ENCODE measurements around the gene TPPP3.

Gene TPPP3

GRCh38 chr16:67432506-67432890 is 39.2 kb upstream of the TPPP3 start:
- H3K27ac ChIP-seq (ENCODE audit: low read length), result no peak overlapping the region
- H3K9ac ChIP-seq (ENCODE audit: low read length in 2 of 2), result no peak overlapping the region
- H3K27me3 ChIP-seq (ENCODE audit: control insufficient read depth in 1 of 2, insufficient read depth in 2 of 2, low read length in 2 of 2), result peaks cover 14 to 23% of the 10 kb centered on the region in 2 donors
- H3K4me1 ChIP-seq (ENCODE audit: control insufficient read depth, insufficient read depth, low read length), result peaks cover 20% of the 10 kb centered on the region
- H3K4me3 ChIP-seq (ENCODE audit: low read length in 2 of 2), result peak overlapping the region in 1 of 2 donors; percentile 22
- H3K36me3 ChIP-seq (ENCODE audit: control insufficient read depth in 2 of 2, insufficient read depth in 2 of 2, low read length in 2 of 2), result peaks cover under 1 to 3% of the 10 kb centered on the region in 2 donors
- H3K9me3 ChIP-seq (ENCODE audit: control insufficient read depth in 2 of 2, low read length in 2 of 2), result no peaks in the 10 kb centered on the region

GRCh38 chr16:67431775-67432505 is 38.6 kb upstream of the TPPP3 start:
- Histone ChIP-seq H3K9me3 (ENCODE audit: control insufficient read depth in 2 of 2, low read length in 2 of 2) (no peaks in the 10 kb centered on the region), H3K27me3 (ENCODE audit: control insufficient read depth in 1 of 2, insufficient read depth in 2 of 2, low read length in 2 of 2) (peaks cover 14 to 23% of the 10 kb centered on the region in 2 donors), H3K4me1 (ENCODE audit: control insufficient read depth, insufficient read depth, low read length) (peaks cover 20% of the 10 kb centered on the region), H3K9ac (ENCODE audit: low read length in 2 of 2) (peak overlapping the region in 1 of 2 donors; percentile 62), H3K36me3 (ENCODE audit: control insufficient read depth in 2 of 2, insufficient read depth in 2 of 2, low read length in 2 of 2) (no peaks in the 10 kb centered on the region), H3K27ac (ENCODE audit: low read length) (no peak overlapping the region), H3K4me3 (ENCODE audit: low read length in 2 of 2) (peak overlapping the region; percentile 58 to 76)

DNA sequence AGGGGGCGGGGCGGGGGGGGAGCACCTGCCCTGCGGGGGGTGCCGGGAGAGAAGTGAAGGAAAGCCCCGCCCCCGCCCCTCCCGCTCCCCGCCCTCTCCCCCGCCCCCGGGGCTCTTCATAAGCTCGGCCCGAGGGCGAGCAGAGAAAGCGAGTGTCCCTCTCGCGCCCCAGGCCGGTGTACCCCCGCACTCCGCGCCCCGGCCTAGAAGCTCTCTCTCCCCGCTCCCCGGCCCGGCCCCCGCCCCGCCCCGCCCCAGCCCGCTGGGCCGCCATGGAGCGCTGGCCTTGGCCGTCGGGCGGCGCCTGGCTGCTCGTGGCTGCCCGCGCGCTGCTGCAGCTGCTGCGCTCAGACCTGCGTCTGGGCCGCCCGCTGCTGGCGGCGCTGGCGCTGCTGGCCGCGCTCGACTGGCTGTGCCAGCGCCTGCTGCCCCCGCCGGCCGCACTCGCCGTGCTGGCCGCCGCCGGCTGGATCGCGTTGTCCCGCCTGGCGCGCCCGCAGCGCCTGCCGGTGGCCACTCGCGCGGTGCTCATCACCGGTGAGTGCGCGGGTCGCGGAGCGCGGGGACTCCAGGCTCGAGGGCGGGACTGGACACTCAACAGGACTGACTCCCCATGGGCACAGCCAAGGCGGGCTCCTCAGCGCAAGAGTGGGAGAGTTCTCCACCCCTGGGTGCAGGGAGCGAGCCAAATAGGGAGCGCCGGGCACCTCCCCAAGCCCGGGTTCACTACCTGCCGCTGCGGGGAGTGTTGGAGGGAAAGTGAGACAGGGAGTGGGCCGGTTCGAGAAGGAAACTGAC is 37.9 kb upstream of the TPPP3 start, which contains the start of gene HSD11B2:
TSS of gene HSD11B2 (plus strand) at position 145 of the 798 bp plus-strand sequence. CDS start at position 273, 128 bp downstream.
- Histone ChIP-seq H3K27ac (ENCODE audit: low read length) (no peak within 1 kb of the TSS), H3K9ac (ENCODE audit: low read length in 2 of 2) (peak within 1 kb of the TSS in 1 of 2 donors; percentile 62), H3K4me3 (ENCODE audit: low read length in 2 of 2) (peak within 1 kb of the TSS; percentile 58 to 76), H3K27me3 (ENCODE audit: control insufficient read depth in 1 of 2, insufficient read depth in 2 of 2, low read length in 2 of 2) (peaks cover 14 to 23% of the 10 kb centered on the region in 2 donors), H3K4me1 (ENCODE audit: control insufficient read depth, insufficient read depth, low read length) (peaks cover 20% of the 10 kb centered on the region), H3K36me3 (ENCODE audit: control insufficient read depth in 2 of 2, insufficient read depth in 2 of 2, low read length in 2 of 2) (no peaks in the 10 kb centered on the region), H3K9me3 (ENCODE audit: control insufficient read depth in 2 of 2, low read length in 2 of 2) (no peaks in the 10 kb centered on the region)

GRCh38 chr16:67430504-67430976 is 37.2 kb upstream of the TPPP3 start:
- peaks cover 15 to 26% of the 10 kb centered on the region in 2 donors for H3K27me3 ChIP-seq (ENCODE audit: control insufficient read depth in 1 of 2, insufficient read depth in 2 of 2, low read length in 2 of 2)
- no peaks in the 10 kb centered on the region for H3K36me3 ChIP-seq (ENCODE audit: control insufficient read depth in 2 of 2, insufficient read depth in 2 of 2, low read length in 2 of 2)
- no peak overlapping the region for H3K27ac ChIP-seq (ENCODE audit: low read length)
- H3K4me1 ChIP-seq (ENCODE audit: control insufficient read depth, insufficient read depth, low read length), result peaks cover 20% of the 10 kb centered on the region
- peak overlapping the region in 1 of 2 donors; percentile 36 for H3K9ac ChIP-seq (ENCODE audit: low read length in 2 of 2)
- H3K4me3 ChIP-seq (ENCODE audit: low read length in 2 of 2), result peak overlapping the region; percentile 50 to 70
- no peaks in the 10 kb centered on the region for H3K9me3 ChIP-seq (ENCODE audit: control insufficient read depth in 2 of 2, low read length in 2 of 2)

- Histone ChIP-seq H3K9me3 (ENCODE audit: control insufficient read depth in 2 of 2, low read length in 2 of 2) (no peaks in the 10 kb centered on the region), H3K9ac (ENCODE audit: low read length in 2 of 2) (peak overlapping the region in 1 of 2 donors; percentile 36), H3K36me3 (ENCODE audit: control insufficient read depth in 2 of 2, insufficient read depth in 2 of 2, low read length in 2 of 2) (no peaks in the 10 kb centered on the region), H3K4me1 (ENCODE audit: control insufficient read depth, insufficient read depth, low read length) (peaks cover 20% of the 10 kb centered on the region), H3K4me3 (ENCODE audit: low read length in 2 of 2) (peak overlapping the region; percentile 50 to 70), H3K27ac (ENCODE audit: low read length) (no peak overlapping the region), H3K27me3 (ENCODE audit: control insufficient read depth in 1 of 2, insufficient read depth in 2 of 2, low read length in 2 of 2) (peaks cover 17 to 27% of the 10 kb centered on the region in 2 donors)
Observed at GRCh38 chr16:67429799-67430503, 36.7 kb upstream of the TPPP3 start.

- Histone ChIP-seq H3K27ac (ENCODE audit: low read length) (no peak overlapping the region), H3K9ac (ENCODE audit: low read length in 2 of 2) (peak overlapping the region in 1 of 2 donors; percentile 21), H3K9me3 (ENCODE audit: control insufficient read depth in 2 of 2, low read length in 2 of 2) (no peaks in the 10 kb centered on the region), H3K4me3 (ENCODE audit: low read length in 2 of 2) (no peak overlapping the region), H3K27me3 (ENCODE audit: control insufficient read depth in 1 of 2, insufficient read depth in 2 of 2, low read length in 2 of 2) (peaks cover 17 to 34% of the 10 kb centered on the region in 2 donors), H3K4me1 (ENCODE audit: control insufficient read depth, insufficient read depth, low read length) (peaks cover 18% of the 10 kb centered on the region), H3K36me3 (ENCODE audit: control insufficient read depth in 2 of 2, insufficient read depth in 2 of 2, low read length in 2 of 2) (no peaks in the 10 kb centered on the region)
Observed at GRCh38 chr16:67429053-67429798, 35.9 kb upstream of the TPPP3 start.

DNA sequence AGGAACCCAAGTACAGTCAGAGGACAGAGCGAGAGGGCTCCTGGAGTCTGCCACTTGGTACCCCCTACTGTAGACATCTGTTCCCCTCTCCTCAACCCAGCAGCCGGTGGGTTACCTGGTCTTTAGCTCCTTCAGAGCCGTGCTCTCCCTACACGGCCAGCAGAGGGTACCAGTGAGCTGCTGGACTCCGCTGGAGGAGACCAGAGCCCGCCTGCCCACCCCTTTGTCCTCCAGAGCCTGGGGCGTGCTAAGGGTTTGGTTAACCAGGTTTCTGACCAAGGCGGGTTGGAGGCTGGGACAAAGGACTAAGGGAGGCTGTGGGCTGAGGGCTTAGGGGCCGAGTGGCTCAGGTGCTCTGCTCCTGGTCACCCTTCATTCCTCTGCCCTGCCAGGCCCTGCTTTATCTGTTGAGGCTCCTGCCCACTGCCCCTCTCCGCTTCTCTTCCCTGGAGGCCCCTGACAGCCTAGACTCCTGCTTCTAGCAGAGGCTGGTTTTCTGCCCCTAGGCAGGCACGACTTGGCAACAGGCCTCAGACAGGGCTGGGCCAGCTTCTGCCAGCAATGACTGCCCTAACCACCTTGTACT is 34.9 kb upstream of the TPPP3 start:
- H3K9ac ChIP-seq (ENCODE audit: low read length in 2 of 2), result no peak overlapping the region
- no peak overlapping the region for H3K4me3 ChIP-seq (ENCODE audit: low read length in 2 of 2)
- H3K9me3 ChIP-seq (ENCODE audit: control insufficient read depth in 2 of 2, low read length in 2 of 2), result no peaks in the 10 kb centered on the region
- no peaks in the 10 kb centered on the region for H3K36me3 ChIP-seq (ENCODE audit: control insufficient read depth in 2 of 2, insufficient read depth in 2 of 2, low read length in 2 of 2)
- peaks cover 17 to 34% of the 10 kb centered on the region in 2 donors for H3K27me3 ChIP-seq (ENCODE audit: control insufficient read depth in 1 of 2, insufficient read depth in 2 of 2, low read length in 2 of 2)
- peaks cover 18% of the 10 kb centered on the region for H3K4me1 ChIP-seq (ENCODE audit: control insufficient read depth, insufficient read depth, low read length)
- no peak overlapping the region for H3K27ac ChIP-seq (ENCODE audit: low read length)

DNA sequence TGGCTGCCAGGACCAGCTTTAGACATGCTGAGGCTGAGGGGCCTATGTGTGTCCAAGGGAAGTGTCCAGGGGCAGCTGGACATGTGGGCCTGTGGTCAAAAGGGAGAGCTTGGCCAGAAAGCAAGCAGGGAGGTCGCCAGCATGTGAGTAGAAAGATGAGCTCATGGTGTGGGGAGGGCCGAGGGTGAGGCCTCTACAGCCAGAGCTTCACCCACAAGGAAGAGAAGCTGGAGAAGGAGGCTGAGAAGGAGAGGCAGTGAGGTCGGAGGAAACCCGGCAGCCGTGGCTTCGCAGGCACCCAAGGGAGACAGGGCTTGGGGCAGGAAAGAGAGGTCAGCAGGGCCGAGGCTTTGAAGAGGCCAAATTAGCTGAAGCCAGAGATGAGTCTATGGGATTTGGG is 33.7 kb upstream of the TPPP3 start:
- Histone ChIP-seq H3K4me3 (ENCODE audit: low read length in 2 of 2) (no peak overlapping the region), H3K36me3 (ENCODE audit: control insufficient read depth in 2 of 2, insufficient read depth in 2 of 2, low read length in 2 of 2) (no peaks in the 10 kb centered on the region), H3K9me3 (ENCODE audit: control insufficient read depth in 2 of 2, low read length in 2 of 2) (no peaks in the 10 kb centered on the region), H3K4me1 (ENCODE audit: control insufficient read depth, insufficient read depth, low read length) (peaks cover 18% of the 10 kb centered on the region), H3K9ac (ENCODE audit: low read length in 2 of 2) (no peak overlapping the region), H3K27me3 (ENCODE audit: control insufficient read depth in 1 of 2, insufficient read depth in 2 of 2, low read length in 2 of 2) (peaks cover 17 to 34% of the 10 kb centered on the region in 2 donors), H3K27ac (ENCODE audit: low read length) (no peak overlapping the region)

DNA sequence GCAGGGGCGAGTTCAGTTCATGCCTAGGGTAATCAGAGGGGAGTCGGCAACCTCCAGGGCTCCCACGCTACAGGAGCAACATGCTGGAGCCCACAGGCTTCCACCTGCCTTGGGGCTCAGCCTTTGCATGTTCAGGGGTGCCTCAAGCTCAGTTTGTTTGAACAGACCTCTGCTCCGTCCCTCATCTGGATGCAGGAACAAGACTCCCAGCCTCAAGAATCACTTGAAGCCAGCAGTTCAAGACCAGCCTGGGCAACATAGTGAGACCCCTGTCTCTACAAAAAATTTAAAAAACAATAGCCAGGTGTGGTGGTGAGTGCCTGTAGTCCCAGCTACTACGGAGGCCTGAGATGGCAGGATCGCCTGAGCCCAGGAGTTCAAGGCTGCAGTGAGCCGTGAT is 32.7 kb upstream of the TPPP3 start:
- no peaks in the 10 kb centered on the region for H3K36me3 ChIP-seq (ENCODE audit: control insufficient read depth in 2 of 2, insufficient read depth in 2 of 2, low read length in 2 of 2)
- peaks cover 9% of the 10 kb centered on the region for H3K4me1 ChIP-seq (ENCODE audit: control insufficient read depth, insufficient read depth, low read length)
- H3K27ac ChIP-seq (ENCODE audit: low read length), result no peak overlapping the region
- H3K9me3 ChIP-seq (ENCODE audit: control insufficient read depth in 2 of 2, low read length in 2 of 2), result no peaks in the 10 kb centered on the region
- H3K4me3 ChIP-seq (ENCODE audit: low read length in 2 of 2), result no peak overlapping the region
- H3K9ac ChIP-seq (ENCODE audit: low read length in 2 of 2), result no peak overlapping the region
- H3K27me3 ChIP-seq (ENCODE audit: control insufficient read depth in 1 of 2, insufficient read depth in 2 of 2, low read length in 2 of 2), result peaks cover 17 to 34% of the 10 kb centered on the region in 2 donors

Data from stomach smooth muscle (tissue), 2 donors.